Measurements from ENCODE around the gene HSF2.

- TF ChIP-seq CTCF (IDR thresholded peaks at IDR 0.05) (no peak), NR3C1 (IDR thresholded peaks at IDR 0.05) (no peak), RAD21 (conservative IDR thresholded peaks at IDR 0.05 in 1 of 2, IDR thresholded peaks at IDR 0.05 in 1 of 2) (no peak), USF2 (IDR thresholded peaks at IDR 0.05) (no peak), ZC3H11A (IDR thresholded peaks at IDR 0.05) (no peak), POLR2A (IDR thresholded peaks at IDR 0.05; ENCODE audit: low read length) (no peak)
Observed at GRCh38 chr6:122459240-122459639, 59.8 kb downstream of the HSF2 start.
